ENCODE measurements around the gene PDE4D.

DNA sequence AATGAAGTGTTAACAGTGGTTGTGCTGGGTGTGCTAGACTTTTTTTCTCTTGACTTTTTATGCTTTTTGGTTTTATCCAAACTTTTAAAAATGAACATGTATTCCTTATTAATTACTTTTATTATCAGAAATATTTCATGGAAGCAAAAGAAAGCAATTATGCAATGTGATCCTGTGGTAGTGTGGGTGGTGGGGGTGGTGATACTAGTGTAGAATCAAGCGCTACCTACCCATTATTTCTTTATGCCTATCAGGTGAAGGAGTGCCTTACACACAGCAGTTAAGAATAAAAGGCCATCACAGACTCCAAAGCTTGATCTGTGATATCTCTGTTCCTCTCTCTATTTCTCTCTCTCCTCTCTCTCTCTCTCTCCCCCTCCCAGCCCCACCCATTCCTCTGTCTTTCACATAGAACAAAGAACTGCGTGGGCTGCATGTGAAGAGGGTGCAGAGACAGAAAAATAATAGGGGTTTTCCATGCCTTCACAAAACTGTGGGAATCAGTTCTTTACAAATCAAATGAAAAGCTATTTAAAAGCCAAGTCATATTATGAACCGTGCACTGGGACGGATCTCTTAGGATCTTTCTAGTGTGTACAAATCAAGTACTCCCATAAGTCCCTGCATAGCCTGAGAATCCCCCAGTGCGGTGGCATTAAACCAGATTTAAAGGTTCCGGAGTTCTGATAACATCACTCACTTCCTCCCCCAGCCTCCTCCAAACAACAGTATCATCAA is 959.5 kb downstream of the PDE4D start:
- no peak for TF ChIP-seq ZFP30 (CRISPR knock-in tag; IDR thresholded peaks at IDR 0.05)
- no peak for TF ChIP-seq ARNTL (CRISPR knock-in tag; IDR thresholded peaks at IDR 0.05; ENCODE audit: borderline replicate concordance, low read depth)
- no peak for TF ChIP-seq ZFP3 (CRISPR knock-in tag; IDR thresholded peaks at IDR 0.05)
- TF ChIP-seq OSR1 (CRISPR knock-in tag; IDR thresholded peaks at IDR 0.05) = no peak
- TF ChIP-seq TCF4 (CRISPR knock-in tag; IDR thresholded peaks at IDR 0.05; ENCODE audit: borderline replicate concordance) = no peak
- TF ChIP-seq, protein P1, sequence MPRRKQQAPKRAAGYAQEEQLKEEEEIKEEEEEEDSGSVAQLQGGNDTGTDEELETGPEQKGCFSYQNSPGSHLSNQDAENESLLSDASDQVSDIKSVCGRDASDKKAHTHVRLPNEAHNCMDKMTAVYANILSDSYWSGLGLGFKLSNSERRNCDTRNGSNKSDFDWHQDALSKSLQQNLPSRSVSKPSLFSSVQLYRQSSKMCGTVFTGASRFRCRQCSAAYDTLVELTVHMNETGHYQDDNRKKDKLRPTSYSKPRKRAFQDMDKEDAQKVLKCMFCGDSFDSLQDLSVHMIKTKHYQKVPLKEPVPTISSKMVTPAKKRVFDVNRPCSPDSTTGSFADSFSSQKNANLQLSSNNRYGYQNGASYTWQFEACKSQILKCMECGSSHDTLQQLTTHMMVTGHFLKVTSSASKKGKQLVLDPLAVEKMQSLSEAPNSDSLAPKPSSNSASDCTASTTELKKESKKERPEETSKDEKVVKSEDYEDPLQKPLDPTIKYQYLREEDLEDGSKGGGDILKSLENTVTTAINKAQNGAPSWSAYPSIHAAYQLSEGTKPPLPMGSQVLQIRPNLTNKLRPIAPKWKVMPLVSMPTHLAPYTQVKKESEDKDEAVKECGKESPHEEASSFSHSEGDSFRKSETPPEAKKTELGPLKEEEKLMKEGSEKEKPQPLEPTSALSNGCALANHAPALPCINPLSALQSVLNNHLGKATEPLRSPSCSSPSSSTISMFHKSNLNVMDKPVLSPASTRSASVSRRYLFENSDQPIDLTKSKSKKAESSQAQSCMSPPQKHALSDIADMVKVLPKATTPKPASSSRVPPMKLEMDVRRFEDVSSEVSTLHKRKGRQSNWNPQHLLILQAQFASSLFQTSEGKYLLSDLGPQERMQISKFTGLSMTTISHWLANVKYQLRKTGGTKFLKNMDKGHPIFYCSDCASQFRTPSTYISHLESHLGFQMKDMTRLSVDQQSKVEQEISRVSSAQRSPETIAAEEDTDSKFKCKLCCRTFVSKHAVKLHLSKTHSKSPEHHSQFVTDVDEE (CRISPR knock-in tag; IDR thresholded peaks at IDR 0.05) = no peak
- TF ChIP-seq ZC3H10 (CRISPR knock-in tag; IDR thresholded peaks at IDR 0.05) = no peak
- no peak for TF ChIP-seq RARB (CRISPR knock-in tag; IDR thresholded peaks at IDR 0.05)
- no peak for TF ChIP-seq PATZ1 (CRISPR knock-in tag; IDR thresholded peaks at IDR 0.05; ENCODE audit: borderline replicate concordance)
- no peak for TF ChIP-seq GLIS3 (CRISPR knock-in tag; IDR thresholded peaks at IDR 0.05)
- no peak for TF ChIP-seq SNAI2 (CRISPR knock-in tag; IDR thresholded peaks at IDR 0.05)

Measured in SK-N-SH treated with all-trans-retinoic acid at 6 μM for 48 hours (cell line).